M059J (cell line): ENCODE data around the gene GABPB2. TPM values are rescaled to one million over a fixed set of nuclear protein-coding genes. Genes with fewer than 3 reads are reported as not detected.

Experiments
- DNase-seq: peaks from one replicate; pipeline ENCODE4 v3.0.0-alpha.2; 2012; ENCODE audit warnings: low read depth
- total RNA-seq: library from RNA; depleted of rRNA; stranded (reverse); fragments of >200 nt; shearing (Covaris generic); gene quantifications from 2 replicates; pipeline ENCODE4 v1.2.3, GENCODE V29; 2014

GABPB2 gene
- total RNA-seq, 1 experiment from 2014 or later = 11.4 TPM

DNA sequence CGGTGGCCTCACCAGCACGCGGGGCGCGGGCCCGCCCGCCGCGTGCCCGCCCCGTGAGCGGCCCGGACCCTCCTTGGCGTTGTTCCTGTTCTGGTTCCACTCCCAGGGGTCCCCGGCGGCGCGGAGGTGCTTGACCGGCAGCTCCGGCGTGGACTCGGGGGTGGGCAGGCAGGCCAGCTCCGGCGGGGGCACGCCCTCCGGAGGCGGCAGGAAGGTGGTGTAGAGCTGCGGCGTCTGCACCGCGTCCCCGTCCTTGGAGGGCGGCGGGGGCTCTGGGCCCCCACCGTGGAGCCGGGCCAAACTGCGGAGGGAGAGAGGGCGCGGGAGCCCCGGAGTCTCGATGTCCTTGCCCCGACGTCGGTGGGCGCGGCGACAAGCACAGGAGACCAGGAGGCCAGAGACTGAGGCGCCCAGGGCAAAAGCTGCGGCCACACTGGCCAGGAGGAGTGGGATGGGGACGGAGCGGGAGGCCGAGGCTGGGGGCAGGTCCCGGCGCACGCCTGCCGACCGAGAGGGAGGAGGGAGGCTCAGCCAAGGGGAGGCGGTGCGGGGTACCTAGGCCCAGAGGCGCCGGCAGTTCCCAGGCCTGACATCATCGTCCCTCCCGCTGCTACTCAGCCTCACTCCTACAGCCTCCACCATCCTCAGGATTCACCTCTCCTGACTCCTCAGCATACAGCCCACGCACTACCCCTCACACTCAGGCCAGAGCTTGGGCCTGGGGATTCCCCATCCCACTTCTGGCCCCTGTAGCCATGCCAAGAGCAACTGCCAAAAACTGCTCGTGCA lies 62.7 kb downstream of the GABPB2 start:
- no peak for DNase-seq

DNA sequence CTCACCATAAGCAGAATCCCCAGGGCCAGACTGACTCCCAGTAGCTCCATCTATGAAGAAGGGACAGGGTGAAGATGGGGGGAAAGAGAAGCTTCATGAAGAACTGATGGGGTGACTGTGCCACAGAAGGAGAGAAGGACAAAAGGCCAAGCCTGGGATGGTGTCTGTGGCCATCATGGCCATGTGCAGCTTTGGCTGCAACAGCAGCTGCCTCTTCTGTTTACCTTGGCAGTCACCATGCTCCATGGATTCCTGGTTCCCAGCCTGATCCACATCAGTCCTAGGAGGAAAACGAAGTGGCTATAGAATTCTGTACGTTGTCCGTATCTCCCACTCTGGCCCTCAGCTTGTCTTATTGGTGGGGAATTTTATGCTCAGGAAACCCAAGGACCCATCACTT lies 63.8 kb downstream of the GABPB2 start:
- DNase-seq = no peak

DNA sequence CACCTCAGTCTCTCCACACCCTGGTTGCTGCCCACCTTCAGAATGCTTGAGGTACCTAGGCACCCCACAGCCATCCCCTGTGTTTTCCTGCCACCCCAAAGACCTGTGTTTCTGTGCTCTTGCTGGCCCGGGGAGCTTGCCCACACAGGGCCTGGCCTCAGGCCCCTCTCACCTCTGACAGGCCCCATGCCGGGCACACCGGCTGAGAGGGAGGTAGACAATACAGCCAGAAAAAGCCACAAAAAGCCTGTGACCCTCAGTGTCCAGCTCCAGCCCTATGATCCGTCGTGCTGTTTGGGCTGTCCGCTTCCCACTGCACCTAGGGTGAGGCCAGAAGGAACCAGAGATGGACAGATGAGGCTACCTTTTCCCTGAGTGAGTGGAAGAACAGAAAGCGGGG lies 64.4 kb downstream of the GABPB2 start:
- DNase-seq = no peak

DNA sequence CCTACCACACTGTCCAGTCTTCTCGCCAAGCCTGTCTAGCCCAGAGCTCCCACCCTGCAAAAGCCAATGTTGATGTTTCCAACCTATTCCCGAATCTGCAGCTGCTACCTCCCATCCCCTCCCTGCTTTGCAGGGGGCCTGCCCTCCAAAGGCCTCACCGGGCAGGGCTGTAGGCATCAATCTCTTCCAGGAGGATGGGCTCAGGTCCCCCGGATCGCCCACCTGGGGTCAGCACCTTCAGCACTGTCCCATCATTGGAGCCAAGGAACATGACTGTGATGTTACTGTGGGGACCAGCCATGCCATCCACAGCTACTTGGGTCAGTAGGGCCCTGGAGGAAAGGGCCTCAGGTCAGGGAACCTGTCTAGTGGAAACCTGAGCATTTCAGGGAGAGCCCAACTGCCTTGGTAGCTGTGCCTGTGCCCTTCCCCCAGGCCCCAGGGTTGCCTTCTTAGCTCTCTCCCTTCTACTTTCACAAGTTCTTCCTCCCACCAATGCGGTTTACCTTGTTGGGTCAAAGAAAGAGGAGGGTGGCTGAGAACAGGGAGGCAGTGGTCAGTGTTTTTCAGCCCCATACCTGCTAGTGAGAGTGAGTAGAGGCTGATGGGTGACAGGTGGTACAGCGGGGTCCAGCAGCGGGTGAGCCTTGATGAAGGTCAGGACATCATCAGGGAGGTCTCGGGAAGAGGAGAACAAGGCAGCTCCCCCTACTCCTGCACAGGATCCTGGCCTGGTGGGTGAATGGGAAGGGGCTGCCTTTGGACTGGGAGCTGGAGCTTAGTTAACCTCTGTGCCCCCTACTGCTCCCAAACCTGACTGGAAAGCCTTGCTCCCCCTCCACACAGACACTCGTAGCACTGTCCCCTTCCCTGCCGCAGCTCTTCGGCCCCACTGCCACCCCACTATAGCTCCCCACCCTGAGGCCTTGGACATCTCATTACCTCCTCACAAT lies 65.1 kb downstream of the GABPB2 start:
- DNase-seq = no peak

DNA sequence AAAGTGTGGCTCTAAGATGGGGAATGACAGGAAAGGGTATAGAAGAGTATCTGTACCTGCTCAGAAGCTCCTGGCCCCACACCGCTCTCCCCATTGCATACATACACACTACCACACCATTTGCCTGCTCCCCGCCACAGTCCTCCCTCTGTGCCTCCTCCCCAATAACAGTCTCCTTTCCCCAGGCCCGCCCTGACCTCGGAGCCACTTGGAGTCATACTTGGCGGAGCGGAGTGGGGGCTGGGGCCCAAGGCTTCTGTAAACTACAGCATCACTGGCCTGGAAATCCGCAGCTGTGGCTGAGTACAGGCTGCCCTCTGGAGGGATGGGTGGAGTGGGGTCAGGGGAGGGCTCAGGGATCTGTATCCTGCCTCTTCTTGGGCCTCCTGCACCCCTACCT lies 67.2 kb downstream of the GABPB2 start:
- DNase-seq = no peak

DNA sequence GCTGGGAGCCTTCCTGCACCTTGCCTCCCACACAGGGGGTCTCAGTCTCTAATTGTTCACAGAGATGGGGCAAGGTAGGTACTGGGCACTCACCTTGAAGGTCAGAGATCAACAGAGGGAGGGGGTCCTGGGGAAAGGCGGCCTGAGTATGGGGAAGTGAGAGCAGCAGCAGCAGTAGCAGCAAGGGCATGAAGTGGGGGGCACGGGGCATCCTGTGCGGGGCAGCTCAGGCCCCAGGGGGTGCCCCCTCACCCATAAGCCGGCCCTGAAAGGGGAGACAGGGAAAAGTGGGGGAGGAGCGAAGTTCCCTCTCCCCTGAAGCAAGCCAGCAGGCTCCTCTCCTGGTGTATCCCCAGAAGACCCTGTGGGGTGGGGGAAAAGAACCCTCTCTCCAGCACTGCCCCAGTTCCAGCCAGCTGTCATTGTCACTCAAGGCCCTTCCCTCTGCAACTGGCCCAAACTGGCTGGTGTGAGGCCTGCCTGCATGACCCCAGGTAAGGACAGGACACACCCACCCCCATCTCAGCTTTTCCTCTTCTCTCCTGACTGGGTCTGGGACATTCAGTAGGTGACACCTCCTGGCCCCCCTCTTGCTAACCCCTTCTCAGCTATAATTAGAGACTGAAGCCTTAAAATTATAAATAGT lies 72.0 kb downstream of the GABPB2 start:
- no peak for DNase-seq

DNA sequence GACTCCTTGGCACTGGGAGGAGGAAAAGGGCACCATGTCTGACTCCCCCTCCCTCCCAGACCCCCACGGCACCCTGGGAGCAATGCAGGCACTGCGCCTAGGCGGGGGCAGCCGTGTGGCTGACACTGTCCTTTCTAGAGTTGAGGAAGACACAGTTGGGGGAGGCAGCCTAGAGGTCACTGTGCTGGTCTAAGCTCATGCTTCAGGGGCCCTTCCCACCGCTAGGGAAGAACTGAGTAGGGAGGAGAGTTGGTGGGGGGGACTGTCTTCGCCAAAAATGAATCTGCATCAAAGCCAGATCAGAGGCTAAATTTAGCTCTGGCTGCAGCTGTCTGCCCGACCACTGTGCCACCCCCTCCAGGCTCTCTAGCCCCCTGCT lies 72.5 kb downstream of the GABPB2 start:
- no peak for DNase-seq

DNA sequence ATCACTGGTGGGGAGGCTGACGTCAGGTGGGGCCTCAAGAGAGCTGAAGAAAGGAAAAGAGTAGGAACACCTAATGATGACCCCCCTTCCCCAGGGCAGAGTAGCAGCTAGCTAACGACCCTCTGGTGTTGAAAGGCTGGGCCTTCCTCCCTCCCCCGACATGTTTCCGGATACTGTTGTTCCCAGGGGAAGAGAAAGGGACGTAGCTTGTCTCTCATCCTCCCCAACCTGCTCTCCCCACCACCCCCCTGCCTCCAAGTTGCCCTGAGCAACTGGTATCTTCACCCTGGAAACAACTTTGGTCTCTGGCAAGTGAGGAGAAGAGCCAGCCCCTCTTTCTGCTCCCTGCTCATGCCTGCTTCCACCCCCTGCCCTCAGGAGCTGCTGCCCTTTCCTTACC lies 73.4 kb downstream of the GABPB2 start:
- no peak for DNase-seq

DNA sequence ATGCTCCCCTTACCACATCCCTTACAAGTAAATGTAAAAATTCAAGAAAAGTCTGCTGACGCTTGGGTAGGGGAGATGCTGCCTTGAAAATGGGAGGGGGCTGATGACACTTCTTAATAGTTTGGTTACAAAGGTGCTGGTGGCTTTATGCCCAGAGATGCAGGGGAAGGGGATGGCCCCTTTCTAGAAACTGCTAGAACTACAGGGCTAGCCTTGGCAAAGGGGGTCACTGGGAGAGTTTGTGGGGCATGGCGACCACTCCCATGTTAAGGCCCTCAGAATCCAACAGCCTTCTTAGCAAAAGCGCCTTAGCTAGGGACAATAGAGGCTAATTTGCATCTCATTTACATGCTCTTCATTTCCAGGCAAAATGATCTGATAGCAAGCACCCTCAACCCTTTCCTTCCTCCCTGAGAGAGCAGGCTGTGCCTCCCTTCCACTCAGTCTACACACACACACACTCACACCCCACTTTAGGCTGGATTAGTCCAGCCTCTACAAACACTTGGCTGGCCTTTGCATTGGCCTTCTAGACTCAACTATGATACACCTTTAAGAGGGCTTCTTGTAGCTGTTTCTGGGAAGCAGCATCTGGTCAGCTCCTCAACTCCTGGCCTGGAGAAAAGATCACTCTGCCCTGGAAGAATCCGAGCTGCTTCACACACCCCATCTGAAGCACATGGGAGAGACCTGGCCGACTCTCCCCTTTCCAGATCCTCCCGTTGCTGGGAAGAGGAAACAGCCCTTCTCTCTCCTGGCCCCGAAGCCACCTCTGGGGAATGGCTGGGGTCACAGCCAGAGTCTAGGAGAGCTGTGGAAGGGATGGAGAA lies 74.1 kb downstream of the GABPB2 start:
- peak; percentile 23 for DNase-seq

DNA sequence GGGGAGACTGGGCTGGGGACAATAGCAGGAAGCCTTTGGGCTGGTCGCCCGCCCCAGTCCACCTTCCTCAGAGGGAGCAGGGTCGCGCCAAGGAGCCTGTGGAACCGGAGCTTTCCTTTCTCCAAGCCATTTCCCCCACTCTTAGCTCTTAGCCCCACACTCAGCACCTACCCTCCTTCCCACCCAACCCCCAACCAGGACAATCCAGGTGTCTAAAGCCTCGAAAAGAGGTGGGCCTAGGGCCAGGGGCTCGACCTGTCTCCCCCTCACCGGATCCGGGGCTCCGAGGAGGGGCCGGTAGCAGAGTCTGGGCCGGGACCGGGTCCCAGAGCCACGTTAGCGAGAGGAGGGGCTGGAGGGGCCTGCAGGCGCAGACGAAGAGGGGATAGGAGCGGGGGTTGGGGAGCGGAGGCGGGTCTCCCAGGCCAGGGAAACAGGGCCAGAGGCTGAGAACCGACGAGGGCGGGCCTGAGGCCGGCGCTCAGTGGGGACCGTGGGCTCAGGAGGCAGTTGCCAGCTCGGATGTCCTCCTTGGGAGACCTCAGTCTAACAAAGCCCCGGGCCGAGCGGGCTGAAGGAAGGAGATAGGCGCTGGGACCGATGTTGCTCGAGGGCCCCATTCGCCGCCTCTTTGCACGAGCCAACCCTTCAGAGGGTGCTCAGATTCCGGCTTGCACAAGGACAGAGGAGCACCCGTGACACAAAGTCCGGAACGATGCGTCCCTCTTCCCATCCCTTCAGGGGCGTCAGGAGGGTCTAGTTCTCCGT lies 74.9 kb downstream of the GABPB2 start:
- DNase-seq = peak; percentile 5

DNA sequence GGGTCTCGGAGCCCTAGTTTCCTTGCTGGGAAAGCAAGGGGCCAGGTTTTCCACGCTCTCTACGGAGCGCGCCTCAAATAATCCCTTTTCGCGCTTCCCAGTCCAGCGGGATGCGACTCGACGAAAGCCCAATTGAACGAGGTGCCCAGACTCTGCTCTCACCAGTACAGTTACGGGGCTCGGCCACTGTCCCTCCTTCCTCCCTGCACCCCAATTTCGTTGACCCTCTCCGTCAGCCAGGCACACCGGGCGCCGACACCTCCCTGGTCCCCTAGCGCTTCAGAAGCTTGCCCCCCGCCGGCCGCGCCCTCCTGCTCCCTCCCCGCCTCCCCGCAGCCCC lies 75.5 kb downstream of the GABPB2 start:
- DNase-seq = peak; percentile 24

DNA sequence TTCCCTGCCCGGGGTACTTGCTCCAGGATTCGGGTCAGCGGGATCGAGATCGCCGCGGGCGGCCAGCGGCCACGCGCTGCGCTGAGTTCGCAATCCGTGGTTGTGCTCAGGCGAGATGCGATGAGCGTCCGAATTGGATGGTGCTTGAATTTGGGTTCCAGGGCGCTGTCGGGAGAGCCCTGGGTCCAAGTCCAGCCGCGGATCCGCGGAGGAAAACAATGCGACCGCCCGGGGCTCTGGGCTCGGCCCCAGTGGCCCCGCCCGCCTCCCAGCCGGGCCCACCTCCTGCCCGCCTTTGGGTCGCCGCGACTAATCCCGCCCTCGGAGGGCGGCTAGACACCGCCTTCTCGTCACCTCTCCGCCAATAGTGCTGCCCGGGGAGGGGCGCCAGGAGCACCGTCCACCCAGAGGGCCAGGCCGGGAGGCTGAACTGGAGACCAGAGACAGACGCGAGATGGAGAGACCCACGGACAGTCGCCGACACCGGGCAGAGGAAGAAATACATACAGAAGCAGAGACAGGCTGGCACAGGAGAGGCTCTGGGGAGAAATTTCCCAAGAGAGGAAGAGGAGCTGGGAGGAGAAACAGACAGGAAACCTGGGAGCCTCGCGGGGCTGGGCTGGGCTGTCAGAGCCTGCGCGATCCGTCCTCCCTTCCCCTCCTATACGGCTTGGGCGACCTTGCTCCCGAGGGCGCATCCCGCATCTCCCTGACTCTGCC lies 76.0 kb downstream of the GABPB2 start, which contains the start of gene SEMA6C:
Gene SEMA6C, minus strand, starts transcription at position 220 of the 720 bp plus-strand sequence. CDS start 4,010 bp downstream, outside the sequence.
- DNase-seq = peak; percentile 93

DNA sequence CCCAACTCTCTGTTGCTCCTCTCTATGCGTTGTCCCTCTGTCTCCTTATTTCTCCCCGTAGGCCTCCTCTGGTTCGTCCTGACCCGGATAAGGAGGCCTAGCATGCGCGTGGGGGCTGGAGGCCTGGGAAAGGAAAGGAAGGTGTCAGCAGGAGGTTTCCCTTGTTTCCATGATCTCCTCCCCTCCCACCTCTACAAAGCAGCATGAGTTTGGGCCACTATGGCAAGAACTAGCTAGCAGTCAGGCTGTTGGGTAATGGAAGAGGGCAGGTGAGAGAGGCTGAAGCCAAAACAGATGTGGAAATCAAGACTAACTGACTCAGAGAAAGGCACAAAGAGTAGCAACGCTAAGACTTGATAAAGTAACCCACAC lies 76.6 kb downstream of the GABPB2 start:
- no peak for DNase-seq

DNA sequence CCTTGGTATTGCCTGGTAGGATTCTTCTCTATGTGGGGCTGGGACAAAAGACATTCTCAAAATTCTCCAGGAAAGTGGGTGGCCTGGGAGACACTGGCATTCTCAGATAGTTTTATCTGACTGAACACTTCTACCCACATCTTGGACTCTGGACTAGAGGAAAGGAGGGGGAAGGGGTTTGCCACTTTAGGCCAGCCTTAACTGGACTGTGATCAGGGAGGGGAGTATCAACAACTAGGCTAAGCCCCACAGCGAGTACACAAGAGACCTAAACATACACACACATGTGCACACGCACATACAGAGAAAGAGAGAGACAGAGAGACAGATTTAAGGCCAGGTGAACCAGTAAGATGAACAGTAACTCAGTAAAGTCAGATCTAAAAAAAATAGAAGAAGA lies 77.1 kb downstream of the GABPB2 start:
- no peak for DNase-seq

DNA sequence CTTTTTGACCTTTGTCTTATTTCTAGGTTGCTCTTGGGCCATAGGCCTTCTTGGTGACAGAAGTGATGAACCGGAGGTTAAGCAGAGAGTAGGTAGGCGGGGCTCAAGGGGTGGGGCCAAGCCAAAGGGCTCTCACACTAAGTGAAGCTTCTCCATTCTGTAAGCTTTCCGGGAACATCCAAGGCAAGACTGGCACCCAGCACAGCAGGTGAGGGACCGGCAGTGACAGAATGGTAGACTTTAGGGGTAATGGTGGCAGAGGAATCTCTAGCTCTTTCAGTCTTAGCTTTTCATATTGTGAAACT lies 85.9 kb downstream of the GABPB2 start, which contains the start of gene TNFAIP8L2:
Gene TNFAIP8L2, plus strand, starts transcription at position 135 of the 305 bp plus-strand sequence. CDS start 2,049 bp downstream, outside the sequence.
- DNase-seq = no peak

DNA sequence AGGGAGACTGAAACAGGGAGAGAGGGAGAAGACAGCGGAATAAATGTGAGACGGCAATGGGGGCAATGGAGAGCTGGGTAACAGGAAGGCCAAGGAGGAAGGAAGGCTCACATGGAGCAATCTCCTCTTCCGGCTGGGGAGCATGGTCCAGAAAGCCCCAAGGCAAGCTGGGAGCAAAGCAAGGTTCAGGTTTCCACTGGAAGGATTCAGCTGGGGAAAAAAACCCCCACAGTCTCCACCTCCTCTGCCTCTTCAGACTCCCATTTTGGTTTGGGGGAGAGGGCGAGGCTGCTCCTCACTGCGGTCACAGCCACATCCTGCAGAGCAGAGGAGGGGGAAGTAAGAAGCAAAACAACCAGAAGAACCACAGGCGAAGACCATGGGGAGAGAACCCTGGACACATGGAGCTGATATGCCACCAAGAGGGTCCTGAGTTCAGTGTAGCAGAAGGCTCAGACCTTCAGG lies 86.5 kb downstream of the GABPB2 start:
- no peak for DNase-seq

DNA sequence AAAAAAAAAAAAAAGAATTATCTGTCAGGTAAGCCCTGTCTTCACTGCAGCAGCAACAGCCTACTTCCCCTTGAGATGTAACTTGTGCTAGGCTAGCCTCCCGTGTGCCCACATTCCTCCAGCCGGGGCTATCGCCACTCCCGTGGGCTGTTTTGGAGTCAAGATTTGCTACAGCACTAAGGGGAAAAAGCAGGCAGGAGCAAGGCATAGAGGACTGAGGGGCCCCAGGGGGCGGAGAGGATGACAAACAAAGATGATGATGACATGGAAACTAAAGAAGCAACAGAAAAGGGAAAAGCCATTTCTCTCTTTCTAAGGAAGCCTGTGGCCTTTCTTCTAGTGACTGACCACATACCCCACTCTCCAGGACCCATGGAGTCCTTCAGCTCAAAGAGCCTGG lies 87.8 kb downstream of the GABPB2 start:
- no peak for DNase-seq

DNA sequence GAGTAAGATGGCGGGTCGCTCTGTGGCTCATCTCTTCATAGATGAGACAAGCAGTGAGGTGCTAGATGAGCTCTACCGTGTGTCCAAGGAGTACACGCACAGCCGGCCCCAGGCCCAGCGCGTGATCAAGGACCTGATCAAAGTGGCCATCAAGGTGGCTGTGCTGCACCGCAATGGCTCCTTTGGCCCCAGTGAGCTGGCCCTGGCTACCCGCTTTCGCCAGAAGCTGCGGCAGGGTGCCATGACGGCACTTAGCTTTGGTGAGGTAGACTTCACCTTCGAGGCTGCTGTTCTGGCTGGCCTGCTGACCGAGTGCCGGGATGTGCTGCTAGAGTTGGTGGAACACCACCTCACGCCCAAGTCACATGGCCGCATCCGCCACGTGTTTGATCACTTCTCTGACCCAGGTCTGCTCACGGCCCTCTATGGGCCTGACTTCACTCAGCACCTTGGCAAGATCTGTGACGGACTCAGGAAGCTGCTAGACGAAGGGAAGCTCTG lies 88.2 kb downstream of the GABPB2 start:
- DNase-seq = no peak

DNA sequence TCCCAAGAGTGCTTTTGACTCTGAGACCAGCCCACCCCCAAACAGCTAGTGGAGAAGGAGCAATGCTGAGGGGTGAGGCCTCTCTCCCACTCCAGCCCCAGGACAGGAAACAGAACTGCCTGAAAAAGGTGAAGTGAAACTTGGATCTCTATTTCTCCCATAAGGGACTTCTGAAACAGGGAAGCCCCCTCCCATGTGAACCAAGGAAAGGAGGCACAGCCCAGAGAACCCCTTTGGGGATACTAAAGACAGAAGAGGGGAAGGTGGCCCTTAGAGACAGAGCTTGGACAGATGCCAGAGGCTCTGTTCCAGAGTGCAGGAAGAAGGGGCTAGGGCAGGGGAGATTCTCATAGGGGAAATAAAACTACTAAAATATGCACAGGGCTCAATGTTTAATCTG lies 88.8 kb downstream of the GABPB2 start:
- no peak for DNase-seq
